C4-2B (cell line): ENCODE results near the gene ELANE.

Experiments used
- H3K27ac ChIP-seq: fragments of 450-650 bp; 2 replicates; pipeline ENCODE4 v1.5.1; 2017
- ZFX ChIP-seq: fragments of 450-650 bp; IDR thresholded peaks from 2 replicates; pipeline ENCODE4 v1.6.1; 2017
- TF ChIP-seq, protein P1 (sequence below): fragments of 450-650 bp; conservative IDR thresholded peaks from 2 replicates; pipeline ENCODE4 v1.5.1; 2017; ENCODE audit warnings: mild to moderate bottlenecking

The ELANE gene

DNA sequence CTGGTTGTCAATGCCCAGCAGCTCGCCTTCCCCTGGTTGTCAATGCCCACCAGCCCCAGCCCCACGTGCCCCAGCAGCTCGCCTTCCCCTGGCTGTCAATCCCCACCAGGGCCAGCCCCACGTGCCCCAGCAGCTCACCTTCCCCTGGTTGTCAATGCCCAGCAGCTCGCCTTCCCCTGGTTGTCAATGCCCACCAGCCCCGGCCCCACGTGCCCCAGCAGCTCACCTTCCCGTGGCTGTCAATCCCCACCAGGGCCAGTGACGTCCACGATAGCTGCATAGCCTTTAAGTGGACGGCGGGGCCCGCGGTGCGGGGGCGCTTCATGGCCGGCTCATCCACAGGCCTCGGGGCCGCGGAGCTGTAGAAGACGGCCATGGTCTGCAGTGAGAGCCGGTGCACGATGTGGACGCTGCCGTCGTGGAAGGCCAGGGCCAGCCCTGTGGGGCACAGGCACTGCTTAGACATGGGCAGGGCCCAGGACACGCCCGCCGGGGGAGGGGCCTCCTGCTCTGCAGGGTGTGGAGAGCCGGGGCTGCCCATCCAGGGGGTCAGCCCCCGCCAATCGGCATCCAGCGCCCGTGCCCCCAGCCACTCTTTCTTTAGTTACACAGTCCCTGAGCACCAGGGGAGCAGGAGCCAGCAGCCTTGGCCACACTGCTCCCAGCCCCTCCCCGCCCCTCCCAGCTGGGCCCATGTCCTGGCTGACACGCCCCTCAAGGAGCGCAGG lies 27.8 kb downstream of the ELANE start:
- no peak overlapping the region for H3K27ac ChIP-seq
- no peak for TF ChIP-seq ZFX
- TF ChIP-seq, protein P1, sequence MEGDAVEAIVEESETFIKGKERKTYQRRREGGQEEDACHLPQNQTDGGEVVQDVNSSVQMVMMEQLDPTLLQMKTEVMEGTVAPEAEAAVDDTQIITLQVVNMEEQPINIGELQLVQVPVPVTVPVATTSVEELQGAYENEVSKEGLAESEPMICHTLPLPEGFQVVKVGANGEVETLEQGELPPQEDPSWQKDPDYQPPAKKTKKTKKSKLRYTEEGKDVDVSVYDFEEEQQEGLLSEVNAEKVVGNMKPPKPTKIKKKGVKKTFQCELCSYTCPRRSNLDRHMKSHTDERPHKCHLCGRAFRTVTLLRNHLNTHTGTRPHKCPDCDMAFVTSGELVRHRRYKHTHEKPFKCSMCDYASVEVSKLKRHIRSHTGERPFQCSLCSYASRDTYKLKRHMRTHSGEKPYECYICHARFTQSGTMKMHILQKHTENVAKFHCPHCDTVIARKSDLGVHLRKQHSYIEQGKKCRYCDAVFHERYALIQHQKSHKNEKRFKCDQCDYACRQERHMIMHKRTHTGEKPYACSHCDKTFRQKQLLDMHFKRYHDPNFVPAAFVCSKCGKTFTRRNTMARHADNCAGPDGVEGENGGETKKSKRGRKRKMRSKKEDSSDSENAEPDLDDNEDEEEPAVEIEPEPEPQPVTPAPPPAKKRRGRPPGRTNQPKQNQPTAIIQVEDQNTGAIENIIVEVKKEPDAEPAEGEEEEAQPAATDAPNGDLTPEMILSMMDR, result no peak

DNA sequence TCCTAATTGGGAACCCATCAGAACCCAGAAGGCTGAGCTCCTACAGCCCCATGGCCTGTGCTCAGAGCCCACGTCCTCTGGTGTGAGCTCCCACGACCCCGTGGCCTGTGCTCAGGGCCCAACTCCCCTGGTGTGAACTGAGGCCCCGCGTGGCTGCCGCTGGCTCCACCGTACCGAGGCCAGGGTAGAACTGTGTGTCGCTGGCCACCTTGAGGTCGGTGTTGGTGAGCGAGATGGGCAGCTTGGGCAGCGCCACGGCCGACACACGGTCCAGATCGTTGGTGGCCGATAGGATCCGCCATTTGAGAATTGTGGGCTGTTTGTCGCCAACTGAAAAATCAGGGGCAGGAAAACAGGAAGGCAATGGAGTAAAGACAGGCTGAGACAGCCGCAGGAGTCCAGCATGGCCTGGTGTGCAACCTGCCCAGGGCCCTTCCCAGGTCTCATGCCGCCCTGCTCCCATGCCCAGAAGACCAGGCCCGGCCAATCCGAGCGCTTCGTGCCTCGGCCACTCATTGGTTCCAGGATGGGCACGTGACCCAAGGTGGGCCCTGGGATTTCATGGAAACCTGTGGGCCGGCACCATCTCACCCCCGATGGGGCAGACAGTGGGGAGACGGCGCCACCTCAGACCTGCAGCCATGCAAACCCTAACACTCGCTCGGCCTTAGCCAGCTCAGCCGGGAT lies 29.4 kb downstream of the ELANE start:
- no peak overlapping the region for H3K27ac ChIP-seq
- no peak for TF ChIP-seq ZFX
- TF ChIP-seq, protein P1, result no peak

DNA sequence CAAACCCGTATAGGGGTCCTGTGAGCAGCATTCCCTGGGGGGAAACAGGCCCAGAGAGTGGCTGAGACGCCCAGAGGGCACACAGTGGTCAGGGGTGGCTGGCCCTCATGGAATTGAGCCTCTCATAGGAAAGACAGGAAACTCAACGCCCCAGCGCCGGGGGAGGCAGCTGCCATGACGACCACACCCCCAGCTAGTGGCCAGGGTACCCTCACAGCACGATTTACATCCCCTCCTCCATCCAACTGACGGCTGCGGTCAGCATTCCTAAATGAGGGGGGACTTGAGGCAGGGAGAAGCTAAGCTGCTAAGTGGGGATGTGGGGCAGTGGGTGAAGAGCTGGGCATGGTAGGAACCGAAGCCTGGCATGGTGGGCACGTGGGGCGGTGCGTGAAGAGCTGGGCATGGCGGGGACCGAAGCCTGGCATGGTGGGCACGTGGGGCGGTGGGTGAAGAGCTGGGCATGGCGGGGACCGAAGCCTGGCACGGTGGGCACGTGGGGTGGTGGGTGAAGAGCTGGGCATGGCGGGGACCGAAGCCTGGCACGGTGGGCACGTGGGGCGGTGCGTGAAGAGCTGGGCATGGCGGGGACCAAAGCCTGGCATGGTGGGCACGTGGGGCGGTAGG lies 30.9 kb downstream of the ELANE start:
- TF ChIP-seq, protein P1, result no peak
- TF ChIP-seq ZFX, result no peak
- H3K27ac ChIP-seq, result no peak overlapping the region

DNA sequence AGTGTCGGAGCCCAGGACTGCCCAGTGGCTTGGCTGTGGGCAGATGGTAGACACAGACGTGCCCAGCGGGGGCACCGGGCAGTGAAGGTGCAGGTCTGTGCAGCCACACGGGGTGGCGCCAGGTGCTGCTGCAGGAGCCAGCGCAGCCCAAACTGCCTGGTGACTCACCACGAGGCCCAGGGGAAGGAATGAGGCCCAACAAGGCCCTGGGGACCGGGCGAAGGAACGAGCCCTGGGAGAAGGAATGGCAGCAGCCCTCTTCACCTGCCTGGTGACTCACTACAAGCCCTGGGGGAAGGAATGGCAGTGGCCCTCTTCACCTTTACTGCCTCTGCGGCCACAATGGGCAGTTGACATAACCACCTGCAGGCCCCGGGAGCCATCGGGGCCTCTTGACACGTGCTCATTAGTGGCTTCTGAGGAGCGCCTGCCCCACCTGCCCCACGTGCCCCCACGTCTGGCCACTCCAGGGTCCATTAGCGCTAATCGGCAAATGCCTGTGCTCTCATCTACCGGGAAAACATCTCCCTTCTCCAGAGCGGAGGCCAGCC lies 31.6 kb downstream of the ELANE start:
- TF ChIP-seq, protein P1, result no peak
- no peak for TF ChIP-seq ZFX
- H3K27ac ChIP-seq, result no peak overlapping the region

DNA sequence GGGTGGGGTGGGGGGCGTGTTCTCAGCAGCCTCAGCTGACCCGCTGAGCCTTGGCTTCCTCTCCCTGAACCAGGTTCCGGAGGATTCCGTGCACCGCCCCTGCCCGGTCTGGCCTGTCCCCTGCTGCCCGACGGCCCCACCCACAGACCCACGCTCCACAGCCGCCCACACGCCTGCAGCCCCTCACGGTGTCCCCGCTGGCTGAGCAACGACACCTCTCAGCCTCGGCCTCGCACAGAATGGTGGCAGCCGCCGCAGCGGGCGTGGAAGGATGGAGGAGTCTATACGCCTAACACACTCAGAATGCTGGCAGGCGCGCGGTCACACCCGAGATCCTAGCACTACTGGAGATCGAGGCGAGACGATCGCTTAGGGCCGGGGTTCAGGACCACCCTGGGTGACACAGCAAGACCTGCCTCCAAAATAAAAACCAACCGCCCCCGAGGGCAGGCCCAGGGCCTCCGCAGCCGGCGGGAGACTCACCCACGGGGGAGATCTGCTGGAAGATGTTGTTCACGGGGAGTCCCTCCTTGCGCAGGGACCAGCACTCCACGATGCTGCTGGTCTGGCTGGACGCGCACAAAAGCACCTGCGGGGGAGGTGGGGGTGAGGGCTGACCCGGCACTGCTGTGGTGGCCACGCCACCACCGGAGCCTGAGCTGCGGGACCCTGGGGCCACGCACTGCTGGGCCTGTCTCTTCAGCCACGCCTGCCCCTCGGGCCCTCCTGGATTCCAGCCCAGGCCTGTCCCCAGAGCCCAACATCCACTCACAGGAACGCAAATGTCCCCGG lies 32.5 kb downstream of the ELANE start:
- TF ChIP-seq, protein P1, result no peak
- TF ChIP-seq ZFX, result no peak
- H3K27ac ChIP-seq, result no peak overlapping the region

DNA sequence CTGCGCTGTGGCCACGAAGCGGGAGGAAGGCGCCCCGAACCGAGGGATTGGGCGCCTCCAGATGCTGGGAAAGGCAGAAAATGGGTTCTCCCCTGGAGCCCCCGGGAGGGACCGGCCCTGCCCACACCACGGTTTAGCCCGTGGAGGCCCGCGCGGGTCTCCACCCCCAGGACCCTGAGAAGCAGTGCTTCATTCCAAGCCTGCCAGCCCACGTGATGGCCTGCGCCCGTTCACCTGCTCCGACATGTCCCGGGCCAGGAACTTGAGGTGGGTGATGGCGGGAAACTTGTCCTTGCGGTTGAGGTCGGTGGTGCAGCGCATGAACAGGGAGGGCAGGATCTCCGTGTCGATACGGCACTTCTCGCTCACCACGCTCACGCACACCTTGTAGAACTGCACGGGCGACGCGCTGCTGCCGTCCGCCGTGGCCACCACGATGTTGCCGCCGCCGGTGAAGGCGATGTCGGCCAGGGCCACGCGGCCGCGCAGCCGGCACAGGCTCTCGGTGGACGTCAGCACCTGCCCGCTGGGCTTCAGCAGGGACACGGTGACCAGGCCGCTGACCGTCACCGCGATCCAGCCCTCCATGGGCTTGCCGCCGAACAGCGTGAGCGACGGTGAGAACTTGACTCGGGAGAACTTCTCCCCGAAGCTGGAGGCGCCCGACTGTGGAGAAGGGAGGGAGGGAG lies 33.6 kb downstream of the ELANE start:
- no peak overlapping the region for H3K27ac ChIP-seq
- TF ChIP-seq, protein P1, result no peak
- TF ChIP-seq ZFX, result no peak
